GM21390 (cell line): ENCODE results near the gene FAM72A.
"Not testable (repeated sequence)": the region's sequence is repeated elsewhere in the genome, so short reads cannot be mapped to it uniquely, and the experiment has no call there.

Source experiments
- ATAC-seq: cut with Tn5 transposase; IDR thresholded peaks from one replicate; pipeline ENCODE4 v1.9.1; 2021; ENCODE audit not compliant: unreplicated experiment

The FAM72A gene

GRCh38 chr1:206173110-206173719 lies 29.4 kb downstream of the FAM72A start:
- ATAC-seq, result not testable (repeated sequence)

GRCh38 chr1:206169794-206170193 lies 32.8 kb downstream of the FAM72A start:
- ATAC-seq, result not testable (repeated sequence)

GRCh38 chr1:206167350-206168029 lies 35.1 kb downstream of the FAM72A start:
- not testable (repeated sequence) for ATAC-seq

DNA sequence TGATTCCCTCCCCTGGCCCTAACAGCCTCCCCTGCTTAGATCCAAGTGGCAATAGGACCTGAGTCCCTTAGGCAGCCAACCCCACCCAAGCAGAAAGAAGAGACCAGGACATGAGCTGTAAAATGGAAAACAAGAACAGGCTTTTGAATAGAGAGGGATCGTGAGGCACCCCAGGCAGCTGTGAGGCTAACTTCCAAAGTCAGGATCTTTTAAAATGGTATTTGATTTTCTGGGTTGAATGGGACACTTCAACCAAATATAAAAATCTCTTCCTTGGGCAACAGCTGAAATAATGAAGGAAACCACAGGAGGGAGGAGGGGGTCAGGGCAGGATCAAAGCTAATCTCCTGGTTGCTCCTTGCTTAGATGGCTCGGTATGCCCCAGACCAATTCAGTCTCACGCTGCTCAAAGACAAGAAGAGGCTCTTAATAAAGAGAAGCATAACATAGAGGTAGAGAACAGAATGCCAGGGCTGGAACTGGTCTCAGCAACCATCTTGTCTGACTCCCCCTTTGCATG lies 56.8 kb downstream of the FAM72A start:
- no peak for ATAC-seq

DNA sequence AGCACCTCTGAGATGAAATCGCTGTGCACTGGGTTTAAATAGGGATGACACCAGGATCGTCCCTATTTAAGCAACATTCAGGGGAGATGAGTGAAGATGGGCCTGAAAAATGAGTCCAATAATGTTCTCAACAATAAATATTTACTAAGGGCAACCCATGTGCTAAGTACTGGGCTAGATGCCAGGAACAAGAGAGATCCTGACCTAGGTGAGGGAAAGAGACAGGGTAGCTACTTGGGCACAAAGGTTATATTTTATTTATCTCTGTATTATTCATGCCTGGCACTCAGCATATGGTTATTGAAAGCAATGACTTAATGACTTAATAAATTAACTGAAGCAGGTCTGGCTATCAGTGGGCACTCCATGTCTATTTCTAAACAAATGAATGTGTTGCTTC lies 58.0 kb downstream of the FAM72A start:
- ATAC-seq, result no peak

GRCh38 chr1:206143537-206144172 lies 59.0 kb downstream of the FAM72A start:
- ATAC-seq, result no peak

DNA sequence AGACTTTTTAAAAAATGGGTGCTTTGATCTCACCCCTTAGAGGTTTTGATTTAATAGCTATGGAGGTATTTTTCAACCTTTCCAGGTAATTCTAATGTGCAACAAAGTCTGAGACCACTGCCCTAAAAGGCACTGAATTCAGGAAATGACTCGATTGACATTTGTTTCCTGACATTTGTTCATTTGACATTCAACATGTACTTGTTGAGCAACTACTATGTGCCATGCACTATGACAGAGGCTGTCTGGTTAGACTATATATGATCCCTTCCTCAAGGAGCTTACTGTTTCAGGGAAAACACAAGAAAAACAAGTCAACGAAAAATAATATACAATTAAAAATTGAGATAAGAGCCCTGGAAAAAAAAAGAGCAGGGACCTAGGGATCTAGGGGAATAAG lies 59.9 kb downstream of the FAM72A start:
- no peak for ATAC-seq

DNA sequence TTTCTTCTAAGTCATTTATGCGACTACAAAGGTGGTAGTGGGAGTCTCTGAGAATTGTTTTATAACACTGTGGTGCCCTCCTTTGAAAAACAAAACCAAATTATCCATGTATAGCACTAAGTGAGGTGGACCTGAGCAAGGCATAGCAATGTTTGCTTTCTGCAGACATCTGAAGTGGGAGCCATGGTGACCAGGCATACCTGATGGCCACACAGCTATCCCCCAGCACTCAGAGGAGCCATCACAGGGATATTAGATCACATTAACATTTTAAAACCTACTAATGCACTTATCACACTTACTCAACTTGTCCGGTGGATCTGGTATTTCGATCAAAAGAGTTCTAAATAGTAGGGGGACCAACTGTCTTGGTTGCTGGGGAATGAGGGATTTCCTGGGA lies 60.6 kb downstream of the FAM72A start:
- ATAC-seq, result no peak

DNA sequence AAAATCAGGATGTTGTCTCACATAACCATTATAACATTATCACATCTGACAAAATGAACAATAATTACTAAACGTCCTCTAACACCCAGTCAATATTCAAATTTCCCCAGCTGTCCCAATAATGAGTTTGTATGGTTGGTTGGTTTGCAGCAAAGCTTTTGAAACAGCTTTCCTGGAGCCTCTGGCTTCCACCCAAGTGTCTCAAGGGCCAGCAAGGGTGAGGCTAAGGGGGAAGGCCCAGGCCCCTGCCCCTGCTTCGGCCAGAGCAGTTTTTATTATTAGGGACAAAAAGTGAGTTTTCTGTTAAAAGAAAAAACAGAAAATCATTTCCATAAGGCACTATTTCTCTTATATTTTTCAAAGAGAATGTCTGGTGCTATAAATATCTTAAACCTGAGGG lies 66.4 kb downstream of the FAM72A start:
- no peak for ATAC-seq
